ENCODE data around the gene LY6G5C. TPM values are rescaled to one million over a fixed set of nuclear protein-coding genes. Genes with fewer than 3 reads are reported as not detected.

Gene LY6G5C
- total RNA-seq, 1 donor from 2014 or later: 2.7 TPM

GRCh38 chr6:31663126-31663960 lies 17.5 kb downstream of the LY6G5C start:
- no peak for DNase-seq (ENCODE audit: low read depth)

- no peak for DNase-seq (ENCODE audit: low read depth)
Measured at GRCh38 chr6:31662124-31662723, 18.6 kb downstream of the LY6G5C start.

GRCh38 chr6:31661262-31662123 lies 19.4 kb downstream of the LY6G5C start:
- no peak for DNase-seq (ENCODE audit: low read depth)

GRCh38 chr6:31660381-31661261 lies 20.2 kb downstream of the LY6G5C start, which contains the start of gene C6orf47:
Gene C6orf47 (minus strand): TSS chr6:31660778. CDS start chr6:31659947, 831 bp downstream.
- peak; percentile 84 for DNase-seq (ENCODE audit: low read depth)

- peak; percentile 42 for DNase-seq (ENCODE audit: low read depth)
Measured at GRCh38 chr6:31659649-31660380, 21.1 kb downstream of the LY6G5C start.

- no peak for DNase-seq (ENCODE audit: low read depth)
Measured at GRCh38 chr6:31658983-31659648, 21.8 kb downstream of the LY6G5C start.

- DNase-seq (ENCODE audit: low read depth): no peak
Measured at GRCh38 chr6:31658158-31658688, 22.6 kb downstream of the LY6G5C start.

- no peak for DNase-seq (ENCODE audit: low read depth)
Measured at GRCh38 chr6:31657406-31658157, 23.3 kb downstream of the LY6G5C start.

- no peak for DNase-seq (ENCODE audit: low read depth)
Measured at GRCh38 chr6:31655349-31656237, 25.3 kb downstream of the LY6G5C start, which contains the start of gene APOM. Gene APOM (plus strand): TSS chr6:31655894. CDS start chr6:31655967, 73 bp downstream.

GRCh38 chr6:31654574-31655348 lies 26.1 kb downstream of the LY6G5C start:
- no peak for DNase-seq (ENCODE audit: low read depth)

GRCh38 chr6:31652925-31653724 lies 27.7 kb downstream of the LY6G5C start:
- DNase-seq (ENCODE audit: low read depth): no peak

- peak; percentile 83 for DNase-seq (ENCODE audit: low read depth)
Measured at GRCh38 chr6:31651602-31652191, 29.2 kb downstream of the LY6G5C start.

GRCh38 chr6:31645325-31645724 lies 35.5 kb downstream of the LY6G5C start:
- DNase-seq (ENCODE audit: low read depth): no peak

- no peak for DNase-seq (ENCODE audit: low read depth)
Measured at GRCh38 chr6:31643818-31644454, 36.9 kb downstream of the LY6G5C start.

Measured in myocyte (in vitro differentiated cells).